Lower leg skin (tissue), 4 donors: ENCODE results near the gene COMMD8. TPM values are rescaled to one million over a fixed set of nuclear protein-coding genes. Genes with fewer than 3 reads are reported as not detected.

Experiments used
- DNase-seq, 2 donors: peaks; one replicate each; pipeline ENCODE4 v3.0.0-alpha.2; 2019; ENCODE audit warnings: low spot score in 2 of 2
- H3K4me3 ChIP-seq: fragments of 200-600 bp; sonication (generic); 2 replicates; pipeline ENCODE4 v1.5.1; 2017; ENCODE audit warnings: mild to moderate bottlenecking, low read depth; ENCODE audit not compliant: poor library complexity, severe bottlenecking
- POLR2A ChIP-seq, 2 donors: fragments of 450-650 bp; IDR thresholded peaks; one replicate each; pipeline ENCODE4 v1.6.1; 2016 to 2017; ENCODE audit warnings: antibody characterized with exemption in 2 of 2, mild to moderate bottlenecking in 1 of 2, moderate library complexity in 1 of 2
- WGBS, 2 donors: methylation state at CpG; one replicate each; pipeline ENCODE4 v1.1.5; 2018; 5-methylcytosine and 5-hydroxymethylcytosine counted together
- intact Hi-C: fragments of 100-400 bp; cut with DNase I; formaldehyde crosslinking; loops from one replicate; pipeline ENCODE4 v1.15.0; 2023; ENCODE audit warnings: low total_unique reads
- total RNA-seq, 4 donors: library from RNA; depleted of rRNA; stranded (reverse); fragments of >200 nt; gene quantifications; one replicate each; pipeline ENCODE4 v1.1.0, GENCODE V29; 2016
- TF ChIP-seq, protein P1 (sequence below), 3 donors: fragments of 450-650 bp; IDR thresholded peaks; one replicate each; pipeline ENCODE4 v1.5.1; 2016; ENCODE audit warnings: antibody characterized with exemption in 3 of 3, mild to moderate bottlenecking in 3 of 3, moderate library complexity in 2 of 3

Gene COMMD8
- total RNA-seq, 4 donors from 2014 or later = 12.0 to 16.7 (median 14.8) TPM

DNA sequence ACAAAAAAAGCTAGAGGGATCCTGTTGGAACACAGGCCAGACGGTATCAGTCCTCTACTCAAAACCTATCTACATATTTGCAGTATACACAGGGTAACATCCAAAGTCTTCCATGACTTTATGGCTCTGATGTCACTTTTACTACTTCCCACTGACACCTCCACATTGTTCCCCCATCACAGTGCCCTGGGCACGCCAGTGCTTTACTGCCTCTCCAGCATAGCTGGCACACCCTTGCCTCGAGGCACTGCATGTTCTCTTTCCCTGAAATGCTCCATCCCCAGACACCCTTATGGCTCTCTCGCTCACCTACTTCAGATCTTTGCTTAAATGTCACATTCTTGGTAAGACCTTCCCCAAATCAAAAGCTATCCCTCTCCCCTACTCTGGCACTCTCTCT is 15.3 kb upstream of the COMMD8 start:
- 61 to 72% methylated on average over 4 of the region's 4 CpGs for WGBS, 2 donors
- no peak for DNase-seq
- H3K4me3 ChIP-seq = no peak overlapping the region
- intact Hi-C loops = no loop called here
- TF ChIP-seq, protein P1, sequence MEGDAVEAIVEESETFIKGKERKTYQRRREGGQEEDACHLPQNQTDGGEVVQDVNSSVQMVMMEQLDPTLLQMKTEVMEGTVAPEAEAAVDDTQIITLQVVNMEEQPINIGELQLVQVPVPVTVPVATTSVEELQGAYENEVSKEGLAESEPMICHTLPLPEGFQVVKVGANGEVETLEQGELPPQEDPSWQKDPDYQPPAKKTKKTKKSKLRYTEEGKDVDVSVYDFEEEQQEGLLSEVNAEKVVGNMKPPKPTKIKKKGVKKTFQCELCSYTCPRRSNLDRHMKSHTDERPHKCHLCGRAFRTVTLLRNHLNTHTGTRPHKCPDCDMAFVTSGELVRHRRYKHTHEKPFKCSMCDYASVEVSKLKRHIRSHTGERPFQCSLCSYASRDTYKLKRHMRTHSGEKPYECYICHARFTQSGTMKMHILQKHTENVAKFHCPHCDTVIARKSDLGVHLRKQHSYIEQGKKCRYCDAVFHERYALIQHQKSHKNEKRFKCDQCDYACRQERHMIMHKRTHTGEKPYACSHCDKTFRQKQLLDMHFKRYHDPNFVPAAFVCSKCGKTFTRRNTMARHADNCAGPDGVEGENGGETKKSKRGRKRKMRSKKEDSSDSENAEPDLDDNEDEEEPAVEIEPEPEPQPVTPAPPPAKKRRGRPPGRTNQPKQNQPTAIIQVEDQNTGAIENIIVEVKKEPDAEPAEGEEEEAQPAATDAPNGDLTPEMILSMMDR (IDR thresholded peaks at IDR 0.05) = no peak
- no peak for TF ChIP-seq POLR2A (IDR thresholded peaks at IDR 0.05)

DNA sequence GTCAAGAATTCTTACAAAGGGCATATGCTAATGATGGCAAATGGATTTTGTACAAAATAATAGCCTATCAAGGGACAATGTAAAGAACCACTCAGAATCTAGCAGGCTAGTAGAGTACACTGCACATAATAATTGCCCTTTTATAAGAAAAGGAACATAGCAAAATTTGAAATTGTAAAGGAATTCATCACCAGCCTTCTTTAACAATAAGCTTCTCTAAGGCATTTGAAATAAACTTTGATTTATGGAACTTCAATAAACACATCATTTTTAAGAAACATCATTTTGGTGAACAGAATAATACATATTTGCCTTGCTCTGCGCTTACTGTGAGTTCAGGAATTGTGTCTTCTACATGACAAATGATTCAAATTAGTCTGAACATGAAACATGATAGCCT is 11.9 kb upstream of the COMMD8 start:
- TF ChIP-seq POLR2A (IDR thresholded peaks at IDR 0.05) = no peak
- TF ChIP-seq, protein P1 (IDR thresholded peaks at IDR 0.05) = no peak
- WGBS, 2 donors = 88 to 91% methylated on average over 1 of the region's 1 CpG
- no peak overlapping the region for H3K4me3 ChIP-seq
- DNase-seq = no peak
- intact Hi-C loops = no loop called here

DNA sequence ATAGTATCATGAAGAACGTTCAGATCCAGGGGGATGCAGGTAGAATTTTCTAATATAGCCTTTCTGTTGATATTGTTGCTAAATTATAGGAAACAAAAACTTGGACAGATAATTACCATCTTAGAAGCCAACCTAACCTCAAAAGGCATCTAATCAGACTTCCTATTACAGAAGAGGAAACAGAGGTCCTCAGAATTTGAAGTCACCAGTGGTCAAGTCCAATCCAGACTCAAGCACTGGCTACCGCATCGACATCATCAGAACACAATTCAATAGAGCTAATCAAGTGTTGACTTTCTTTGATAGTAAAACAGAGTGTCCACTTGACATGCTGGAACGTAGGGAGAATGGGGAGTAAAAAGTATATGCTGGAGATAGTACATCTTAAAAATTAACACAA is 11.3 kb upstream of the COMMD8 start:
- H3K4me3 ChIP-seq = no peak overlapping the region
- intact Hi-C loops = no loop called here
- TF ChIP-seq, protein P1 (IDR thresholded peaks at IDR 0.05) = no peak
- no peak for TF ChIP-seq POLR2A (IDR thresholded peaks at IDR 0.05)
- DNase-seq = no peak
- 83 to 84% methylated on average over 4 of the region's 4 CpGs for WGBS, 2 donors

DNA sequence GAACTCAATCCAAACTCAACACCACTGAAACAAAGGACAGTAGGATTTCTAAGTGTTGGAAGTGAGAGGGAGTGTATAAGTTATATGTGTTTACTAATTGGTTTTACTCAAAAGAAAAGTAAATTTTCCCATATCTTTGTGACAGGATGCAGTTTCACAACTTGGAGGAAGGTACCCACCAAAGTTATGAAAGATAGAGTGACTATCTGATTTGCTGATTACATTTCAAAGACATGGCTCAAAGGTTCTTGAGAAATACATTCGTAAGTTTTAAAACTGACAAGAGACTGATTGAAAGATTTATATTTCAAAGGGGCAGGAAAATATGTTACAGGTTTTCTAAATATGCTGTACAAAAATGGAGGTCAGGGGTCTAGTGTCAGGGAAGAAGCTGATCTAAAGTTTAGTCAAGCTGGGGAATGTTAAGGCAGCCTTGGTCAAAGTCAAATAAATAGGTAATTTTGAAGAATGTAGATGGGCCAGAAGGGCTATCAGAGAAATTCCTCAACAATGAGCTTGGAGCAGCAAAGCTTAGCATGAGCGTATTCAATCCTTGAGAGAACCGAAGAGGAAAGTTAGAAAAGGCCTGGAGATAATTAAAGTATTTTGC is 9.7 kb upstream of the COMMD8 start:
- intact Hi-C loops = no loop called here
- 81 to 90% methylated on average over 3 of the region's 3 CpGs for WGBS, 2 donors
- TF ChIP-seq POLR2A (IDR thresholded peaks at IDR 0.05) = no peak
- TF ChIP-seq, protein P1 (IDR thresholded peaks at IDR 0.05) = no peak
- no peak for DNase-seq
- H3K4me3 ChIP-seq = no peak overlapping the region

DNA sequence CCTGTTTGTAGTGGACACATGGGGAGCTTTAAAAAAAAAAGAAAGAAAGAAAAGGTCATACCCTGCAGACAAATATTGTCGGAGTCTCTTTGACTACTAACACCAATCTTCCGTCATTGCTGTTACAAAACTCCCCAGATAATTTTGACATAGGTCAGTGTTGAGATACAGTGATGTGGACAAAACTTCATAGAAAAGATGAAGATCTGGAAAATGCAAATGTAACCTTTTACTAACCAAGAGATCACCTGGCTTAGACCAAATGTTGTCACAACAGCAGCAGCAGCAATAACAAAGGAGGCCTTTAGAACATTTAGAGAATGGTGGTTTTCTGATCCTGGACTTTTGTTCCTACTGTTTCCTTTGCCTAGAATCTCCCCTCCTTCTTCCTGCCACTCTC is 8.1 kb upstream of the COMMD8 start:
- no peak for DNase-seq
- intact Hi-C loops = no loop called here
- TF ChIP-seq POLR2A (IDR thresholded peaks at IDR 0.05) = no peak
- TF ChIP-seq, protein P1 (IDR thresholded peaks at IDR 0.05) = no peak
- no peak overlapping the region for H3K4me3 ChIP-seq
- 79 to 89% methylated on average over 2 of the region's 2 CpGs for WGBS, 2 donors

DNA sequence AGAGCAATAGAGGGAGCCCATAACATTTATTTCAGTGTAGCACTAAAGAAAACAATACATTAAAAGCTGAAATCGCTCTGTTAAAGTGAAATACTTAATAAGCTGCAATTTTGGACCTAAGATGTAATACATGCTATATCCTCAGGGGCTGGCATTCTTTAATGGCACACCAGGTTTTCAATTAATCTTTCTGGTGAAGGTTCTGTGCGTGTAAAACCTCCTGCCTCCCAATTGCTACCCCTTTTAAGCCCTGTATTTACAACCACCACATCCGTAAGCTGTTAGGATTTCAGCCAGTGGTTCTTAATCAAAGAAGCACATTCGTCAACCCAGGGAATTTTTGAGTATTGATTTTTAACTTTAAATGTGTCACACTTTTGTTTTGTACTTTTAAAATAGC is 7.6 kb upstream of the COMMD8 start:
- WGBS, 2 donors = 35 to 47% methylated on average over 4 of the region's 4 CpGs
- H3K4me3 ChIP-seq = no peak overlapping the region
- DNase-seq = no peak
- TF ChIP-seq, protein P1 (IDR thresholded peaks at IDR 0.05) = no peak
- no peak for TF ChIP-seq POLR2A (IDR thresholded peaks at IDR 0.05)
- intact Hi-C loops = no loop called here
